T47D (cell line): ENCODE measurements around the gene PRR5.
A peak's percentile ranks its signal among the peaks of the same experiment; 100 is the strongest.
"Not testable (repeated sequence)": the region's sequence is repeated elsewhere in the genome, so short reads cannot be mapped to it uniquely, and the experiment has no call there.

Experiments used
- DNase-seq, 2 experiments: peaks; one replicate each; pipeline versions ENCODE4 v3.0.0 to v3.0.0-alpha.2; 2011 to 2012; ENCODE audit warnings: low read depth in 1 of 2, low spot score in 1 of 2
- JUND ChIP-seq: IDR thresholded peaks from 2 replicates; pipeline ENCODE4 v1.6.1; 2012; ENCODE audit warnings: low read depth
- in situ Hi-C: cut with HindIII; loops from 2 replicates; pipeline ENCODE4 v1.10.0; 2016; ENCODE audit warnings: low sequenced_read_pairs, low pct_unique_long_range_greater_than_20kb

Gene PRR5

DNA sequence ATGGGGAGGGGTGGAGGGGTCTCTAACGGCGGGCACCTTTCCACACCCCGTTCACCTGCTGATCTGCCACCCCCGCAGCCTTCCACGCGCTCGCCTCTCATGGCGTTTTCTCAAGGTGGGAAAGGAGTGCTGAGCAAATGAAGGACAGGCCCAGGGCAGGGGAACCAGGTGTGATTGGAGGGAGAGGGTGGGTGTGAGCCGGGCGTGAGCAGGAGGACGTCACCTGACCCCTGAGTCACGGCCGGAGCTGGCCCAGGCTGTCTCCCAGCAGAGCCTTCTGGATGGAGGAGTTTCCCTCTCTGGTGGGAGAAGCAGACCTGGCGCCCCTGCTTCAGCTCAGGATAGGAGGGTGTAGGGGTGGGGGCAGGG lies 36.3 kb downstream of the PRR5 start:
- TF ChIP-seq JUND, result no peak
- DNase-seq, result no peak
- in situ Hi-C loops, result no loop called here

DNA sequence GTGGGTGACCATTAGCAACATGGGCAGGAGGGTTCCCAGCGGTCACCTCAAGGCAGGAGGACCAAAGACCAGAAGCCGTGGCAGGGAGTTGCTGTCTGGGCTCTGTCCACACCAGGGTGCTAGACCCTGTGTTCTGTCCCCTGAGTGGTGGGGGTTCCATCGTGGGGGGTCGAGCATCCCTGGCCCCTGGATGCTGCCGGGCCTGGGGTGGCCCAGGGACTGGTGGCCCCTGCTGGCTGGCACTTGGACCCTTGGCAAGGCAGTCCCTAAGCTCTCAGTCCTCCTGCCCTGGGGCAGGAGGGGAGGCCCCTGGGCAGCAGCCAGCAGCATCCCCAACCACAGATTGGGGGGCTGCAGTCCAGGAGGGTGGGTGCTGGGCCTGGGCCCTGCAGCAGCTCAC lies 37.0 kb downstream of the PRR5 start:
- in situ Hi-C loops, result no loop called here
- TF ChIP-seq JUND, result no peak
- no peak for DNase-seq

DNA sequence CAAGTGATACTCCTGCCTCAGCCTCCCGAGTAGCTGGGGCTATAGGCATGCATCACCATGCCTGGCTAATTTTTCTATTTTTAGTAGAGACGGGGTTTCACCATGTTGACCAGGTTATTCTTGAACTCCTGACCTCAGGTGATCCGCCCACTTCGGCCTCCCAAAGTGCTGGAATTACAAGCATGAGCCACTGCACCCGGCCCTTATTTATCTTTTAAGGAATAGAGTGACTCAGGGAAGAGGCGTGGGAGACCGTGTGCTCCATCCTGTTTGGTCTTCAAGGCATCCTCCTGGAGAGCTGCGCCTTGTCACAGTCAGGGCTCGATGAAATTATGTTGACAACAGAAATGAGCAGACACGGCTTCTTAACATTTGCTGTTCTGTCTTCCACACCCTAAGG lies 37.7 kb downstream of the PRR5 start:
- in situ Hi-C loops, result not testable (repeated sequence)
- peak in 1 of 2 experiments; percentile 36 for DNase-seq

GRCh38 chr22:44740307-44740706 lies 38.3 kb downstream of the PRR5 start:
- in situ Hi-C loops, result no loop called here
- DNase-seq, result no peak
- TF ChIP-seq JUND, result no peak

DNA sequence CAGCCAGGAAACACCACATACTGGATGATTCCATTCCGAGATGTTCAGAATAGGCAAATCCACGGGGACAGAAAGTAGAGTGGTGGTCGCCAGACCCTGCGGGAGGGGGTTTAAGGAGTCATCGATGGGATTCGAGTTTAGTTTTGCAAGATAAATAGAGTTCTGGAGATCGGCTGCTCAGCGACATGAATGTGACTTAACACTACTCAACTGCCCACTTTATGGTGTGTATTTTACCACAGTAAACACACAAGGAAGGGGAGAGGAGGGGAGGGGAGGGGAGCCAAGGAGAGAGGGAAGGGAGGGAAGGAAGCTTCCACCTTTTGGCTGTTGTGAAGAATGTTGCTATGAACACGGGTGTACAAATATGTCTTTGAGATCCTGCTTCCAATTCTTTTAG lies 39.9 kb downstream of the PRR5 start:
- in situ Hi-C loops, result no loop called here
- no peak for TF ChIP-seq JUND
- peak in 1 of 2 experiments; percentile 57 for DNase-seq

- in situ Hi-C loops, result no loop called here
- DNase-seq, result no peak
- no peak for TF ChIP-seq JUND
These were observed 41.2 kb downstream of the PRR5 start for GRCh38 chr22:44743247-44743646.

DNA sequence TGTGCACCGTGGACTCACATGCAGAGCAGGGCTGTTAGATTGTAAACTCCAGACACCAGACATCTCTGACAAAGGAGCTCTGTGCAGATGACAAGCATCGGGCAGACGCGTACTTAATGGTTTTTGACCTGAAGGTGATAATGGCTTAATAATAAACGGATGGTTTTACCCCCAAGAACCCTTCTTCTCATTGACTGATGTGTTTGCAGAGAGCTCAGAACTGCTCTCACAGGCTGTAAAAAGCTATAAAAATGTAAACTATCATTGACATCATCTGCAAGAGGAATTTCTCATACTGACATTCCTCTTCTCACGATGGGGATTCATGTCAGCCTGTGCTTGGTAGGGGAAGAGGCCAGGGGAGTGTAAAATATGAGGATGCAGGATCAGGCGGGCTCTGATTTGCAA lies 41.8 kb downstream of the PRR5 start:
- in situ Hi-C loops, result no loop called here
- TF ChIP-seq JUND, result no peak
- DNase-seq, result no peak

- no peak for TF ChIP-seq JUND
- in situ Hi-C loops, result no loop called here
- no peak for DNase-seq
These were observed 44.1 kb downstream of the PRR5 start for GRCh38 chr22:44745853-44746789.

DNA sequence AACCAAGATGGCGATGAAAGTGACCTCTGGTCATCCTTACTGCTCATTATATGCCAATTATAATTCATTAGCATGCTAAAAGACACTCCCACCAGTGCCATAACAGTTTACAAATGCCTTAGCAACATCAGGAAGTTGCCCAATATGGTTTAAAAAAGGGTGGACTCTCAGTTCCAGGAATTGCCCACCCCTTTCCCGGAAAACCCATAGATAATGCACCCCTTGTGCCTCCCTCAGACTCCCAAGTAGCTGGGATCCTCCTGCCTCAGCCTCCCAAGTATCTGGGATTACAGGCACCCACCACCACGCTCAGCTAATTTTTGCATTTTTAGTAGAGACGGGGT lies 45.8 kb downstream of the PRR5 start:
- DNase-seq, in situ Hi-C loops: not testable (repeated sequence)

DNA sequence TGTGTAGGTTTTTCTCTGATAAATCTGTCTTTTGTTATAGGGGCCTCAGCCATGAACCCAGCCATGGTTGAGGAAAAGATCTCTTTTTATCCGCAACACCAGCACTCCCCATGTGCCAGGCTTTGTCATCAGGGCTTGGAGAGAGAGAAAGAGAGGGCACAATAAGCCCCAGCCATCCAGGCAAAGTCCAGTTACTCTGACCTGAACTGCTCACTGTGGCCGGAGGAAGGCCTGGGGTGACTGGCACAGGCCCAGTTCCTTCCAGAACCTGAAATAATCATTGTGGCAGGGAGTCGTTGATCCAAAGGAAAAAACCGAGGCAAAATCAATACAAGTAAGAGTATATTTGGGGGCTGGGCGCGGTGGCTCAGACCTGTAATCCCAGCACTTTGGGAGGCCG lies 46.5 kb downstream of the PRR5 start:
- DNase-seq, result no peak
- TF ChIP-seq JUND, result no peak
- in situ Hi-C loops, result no loop called here

DNA sequence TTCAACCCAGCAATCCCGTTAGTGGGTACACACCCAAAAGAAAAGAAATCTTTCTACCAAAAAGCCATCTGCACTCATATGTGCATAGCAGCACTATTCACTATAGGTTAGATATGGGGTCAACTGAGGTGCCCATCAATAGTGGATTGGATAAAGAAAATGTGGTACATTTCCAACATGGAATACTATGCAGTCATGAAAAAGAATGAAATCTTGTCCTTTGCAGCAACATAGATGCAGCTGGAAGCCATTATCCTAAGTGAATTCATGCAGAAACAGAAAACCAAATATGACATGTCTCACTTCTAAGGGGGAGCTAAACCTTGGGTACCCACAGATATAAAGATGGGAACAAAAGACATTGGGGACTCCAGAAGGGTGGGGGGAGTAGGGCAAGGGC lies 48.5 kb downstream of the PRR5 start:
- DNase-seq, result no peak
- in situ Hi-C loops, result no loop called here
- no peak for TF ChIP-seq JUND

DNA sequence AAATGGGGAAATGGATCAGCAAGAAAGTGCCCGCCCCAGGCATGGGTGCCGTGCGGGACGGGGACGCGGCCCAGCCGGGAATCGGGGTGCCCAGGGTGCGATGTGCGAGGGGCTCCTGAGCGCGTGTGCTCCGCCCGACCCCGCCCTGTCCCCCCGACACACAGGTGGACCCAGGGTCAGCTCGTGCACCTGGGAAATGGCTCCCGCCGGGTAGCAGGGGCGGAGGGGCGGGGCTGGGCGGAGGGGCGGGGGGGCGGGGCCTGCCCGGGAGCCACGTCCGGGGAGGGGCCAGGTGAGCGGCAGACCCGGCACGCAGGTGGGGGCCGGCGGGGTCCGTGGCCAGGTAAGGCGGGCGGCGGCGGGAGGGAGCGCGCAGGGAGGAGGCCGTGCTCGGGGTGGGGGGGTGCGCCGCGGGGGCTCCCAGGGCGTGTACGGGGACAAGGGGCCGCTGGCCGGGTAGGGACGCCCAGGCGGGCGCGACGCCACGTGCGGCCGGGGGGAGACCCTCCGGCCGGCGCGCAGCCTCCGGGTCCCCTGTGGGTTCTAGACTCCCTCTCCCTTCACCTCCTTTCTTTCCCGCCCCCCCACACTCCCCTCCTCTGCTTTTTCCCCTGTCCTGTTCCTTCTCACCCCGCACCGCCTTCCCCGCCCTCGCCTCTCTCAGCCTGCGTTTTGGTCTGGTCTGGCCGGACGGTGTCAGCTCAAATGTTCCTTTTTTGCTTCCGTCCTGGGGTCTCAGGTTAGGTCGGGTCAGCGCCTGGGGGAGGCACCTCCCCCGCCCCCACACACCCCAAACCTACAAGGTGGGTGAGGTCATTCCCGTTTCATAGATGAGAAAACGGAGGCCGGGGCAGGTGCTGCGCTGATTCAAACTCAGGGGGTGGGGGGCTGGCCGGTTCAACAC lies 50.5 kb downstream of the PRR5 start, which contains the start of gene ARHGAP8:
Gene ARHGAP8, plus strand, starts transcription at position 291 of the 904 bp plus-strand sequence. CDS start 33,953 bp downstream, outside the sequence.
- in situ Hi-C loops, result no loop called here
- peak; percentile 38 to 76 for DNase-seq

GRCh38 chr22:44753189-44754042 lies 51.4 kb downstream of the PRR5 start:
- peak in 1 of 2 experiments; percentile 82 for DNase-seq
- TF ChIP-seq JUND, result no peak
- in situ Hi-C loops, result no loop called here

More for the DNA sequence above, 50.5 kb downstream of the PRR5 start, which contains the start of gene ARHGAP8:
- no peak for TF ChIP-seq JUND
